HEK293T (cell line): ENCODE data around the gene PPP6R3.

Source experiments
- ARNT ChIP-seq: fragments of 450-650 bp; IDR thresholded peaks from 2 replicates; pipeline ENCODE4 v1.6.1; 2017; ENCODE audit warnings: mild to moderate bottlenecking
- BHLHE40 ChIP-seq: fragments of 450-650 bp; IDR thresholded peaks from 2 replicates; pipeline ENCODE4 v1.6.1; 2016; ENCODE audit warnings: mild to moderate bottlenecking, moderate library complexity, borderline replicate concordance
- ELF4 ChIP-seq: fragments of 450-650 bp; IDR thresholded peaks from 2 replicates; pipeline ENCODE4 v1.6.1; 2017; ENCODE audit warnings: antibody characterized with exemption
- FOXA1 ChIP-seq: fragments of 450-650 bp; IDR thresholded peaks from 2 replicates; pipeline ENCODE4 v1.6.1; 2016; ENCODE audit warnings: mild to moderate bottlenecking
- FOXM1 ChIP-seq: fragments of 450-650 bp; IDR thresholded peaks from 2 replicates; pipeline ENCODE4 v1.6.1; 2017; ENCODE audit warnings: mild to moderate bottlenecking, borderline replicate concordance
- L3MBTL2 ChIP-seq: fragments of 450-650 bp; conservative IDR thresholded peaks from 2 replicates; pipeline ENCODE4 v1.6.1; 2016; ENCODE audit warnings: mild to moderate bottlenecking
- NFRKB ChIP-seq: fragments of 450-650 bp; IDR thresholded peaks from 2 replicates; pipeline ENCODE4 v1.6.1; 2016; ENCODE audit warnings: mild to moderate bottlenecking, moderate library complexity
- SP1 ChIP-seq: fragments of 450-650 bp; IDR thresholded peaks from 2 replicates; pipeline ENCODE4 v1.6.1; 2017
- SUZ12 ChIP-seq: fragments of 450-650 bp; IDR thresholded peaks from 2 replicates; pipeline ENCODE4 v1.6.1; 2016; ENCODE audit warnings: mild to moderate bottlenecking
- TARDBP ChIP-seq: fragments of 450-650 bp; IDR thresholded peaks from 2 replicates; pipeline ENCODE4 v1.6.1; 2016

DNA sequence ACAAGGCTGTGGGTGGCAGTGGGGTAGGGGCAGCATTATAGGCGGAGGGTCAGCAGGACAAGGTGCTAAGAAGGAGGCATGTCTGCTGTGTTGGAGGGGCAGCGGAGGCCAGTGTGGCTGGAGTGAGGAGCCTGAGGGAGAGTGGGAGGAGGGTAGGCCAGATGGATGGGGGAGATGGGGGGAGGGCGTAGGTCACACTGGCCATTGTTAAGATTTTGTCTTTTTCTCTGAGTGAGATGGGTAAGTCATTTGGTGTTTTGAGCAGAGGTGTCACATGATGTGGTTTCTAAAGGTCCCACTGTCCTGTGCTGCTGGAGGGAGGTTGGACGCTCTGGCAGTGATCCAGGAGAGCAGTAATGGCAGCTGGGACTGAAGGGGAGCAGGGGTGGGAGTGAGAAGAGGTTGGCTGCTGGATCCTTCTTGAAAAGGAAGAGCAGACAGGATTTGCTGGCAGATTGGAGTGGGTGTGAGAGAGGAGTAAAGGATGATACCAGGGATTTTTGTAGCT is 9.8 kb downstream of the PPP6R3 start:
- TF ChIP-seq FOXM1 = no peak
- TF ChIP-seq TARDBP = no peak
- TF ChIP-seq SP1 = no peak
- no peak for TF ChIP-seq SUZ12
- no peak for TF ChIP-seq ELF4
- no peak for TF ChIP-seq ARNT
- no peak for TF ChIP-seq FOXA1
- no peak for TF ChIP-seq NFRKB
- no peak for TF ChIP-seq L3MBTL2
- TF ChIP-seq BHLHE40 = no peak
